GM19351 (cell line): ENCODE measurements around the gene ANXA3.

Source experiments
- ATAC-seq: cut with Tn5 transposase; IDR thresholded peaks from one replicate; pipeline ENCODE4 v1.9.1; 2021; ENCODE audit warnings: mild to moderate bottlenecking, moderate library complexity; ENCODE audit not compliant: unreplicated experiment

Gene ANXA3

GRCh38 chr4:78609580-78609979, 58.0 kb downstream of the ANXA3 start:
- ATAC-seq: no peak

DNA sequence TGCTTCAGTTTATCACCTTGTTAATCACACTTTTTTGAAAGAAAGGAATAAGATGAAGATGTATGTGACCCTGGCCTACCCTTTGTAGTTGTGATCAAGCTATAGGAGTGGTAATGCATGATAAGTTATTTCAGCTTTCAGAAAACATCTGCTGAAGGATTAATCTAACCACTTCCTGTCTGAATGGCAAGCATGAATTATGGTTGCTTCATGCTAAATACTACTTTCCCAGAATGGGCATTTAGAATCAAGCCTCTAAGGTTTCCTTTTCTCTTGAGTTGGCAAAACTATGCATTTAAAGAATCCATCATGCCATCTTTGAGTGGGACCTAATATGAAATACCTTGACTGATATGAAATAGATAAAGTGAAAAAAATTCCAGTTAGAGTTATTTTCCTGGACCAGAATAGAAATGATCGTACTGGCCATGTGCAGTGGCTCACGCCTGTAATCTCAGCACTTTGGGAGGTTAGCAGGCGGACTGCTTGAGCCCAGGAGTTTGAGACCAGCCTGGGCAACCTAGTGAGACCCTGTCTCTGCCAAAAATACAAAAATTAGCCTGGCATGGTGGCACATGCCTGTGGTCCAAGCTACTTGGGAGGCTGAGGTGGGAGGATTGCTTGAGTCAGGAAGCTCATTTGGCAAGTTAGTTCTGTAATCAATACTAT, 59.1 kb downstream of the ANXA3 start:
- peak; percentile 26 for ATAC-seq

DNA sequence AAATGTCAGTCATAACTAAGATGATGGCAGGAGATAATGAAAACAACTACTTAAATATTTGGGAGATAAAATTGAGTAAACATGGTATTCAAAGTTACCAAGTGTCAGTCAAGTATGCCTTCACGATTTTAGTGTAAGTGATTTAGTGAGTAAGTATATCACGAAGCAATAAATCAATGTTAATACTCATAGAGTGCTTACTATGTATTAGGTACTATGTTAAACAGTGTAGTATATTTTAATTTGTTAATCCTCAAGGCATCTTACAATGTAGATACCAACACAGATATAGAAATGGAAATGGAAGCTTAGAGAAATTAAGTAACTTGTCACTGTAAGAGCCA, 59.6 kb downstream of the ANXA3 start:
- no peak for ATAC-seq

DNA sequence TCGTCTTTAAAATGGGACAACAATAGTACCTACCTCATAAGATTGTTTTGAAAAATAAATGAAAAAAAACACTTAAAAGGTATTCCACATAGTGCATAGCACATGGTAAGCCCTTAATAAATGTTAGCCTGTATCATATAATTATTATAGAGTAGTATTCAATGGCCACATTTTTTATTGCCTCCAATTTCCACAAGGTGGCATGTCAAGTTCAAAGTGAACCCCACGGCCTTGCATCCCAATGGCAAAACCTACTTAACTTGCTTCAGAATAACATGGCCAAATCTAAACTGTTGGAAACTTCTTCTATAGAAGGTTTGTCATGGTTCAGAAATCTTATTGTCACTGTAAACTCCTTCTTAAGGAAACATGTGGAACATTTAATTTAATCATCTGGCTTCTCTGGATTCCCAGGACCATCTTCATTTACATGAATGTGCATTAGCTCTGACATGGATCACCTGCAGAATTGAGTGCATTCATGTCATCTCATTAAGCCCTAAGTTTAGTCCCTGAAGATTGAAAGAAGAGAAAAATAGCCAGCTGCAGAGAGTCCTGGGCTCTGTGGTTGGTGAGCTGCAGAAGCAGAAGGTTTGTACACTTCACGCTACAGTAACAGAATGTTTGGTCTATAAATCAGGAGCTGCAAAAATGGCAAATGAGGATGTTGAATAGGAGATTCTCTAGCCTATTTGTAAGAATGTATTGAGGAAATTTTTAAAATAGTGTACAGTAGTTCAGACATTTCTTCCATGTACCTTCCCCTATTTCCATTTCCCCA, 61.0 kb downstream of the ANXA3 start:
- peak; percentile 52 for ATAC-seq

DNA sequence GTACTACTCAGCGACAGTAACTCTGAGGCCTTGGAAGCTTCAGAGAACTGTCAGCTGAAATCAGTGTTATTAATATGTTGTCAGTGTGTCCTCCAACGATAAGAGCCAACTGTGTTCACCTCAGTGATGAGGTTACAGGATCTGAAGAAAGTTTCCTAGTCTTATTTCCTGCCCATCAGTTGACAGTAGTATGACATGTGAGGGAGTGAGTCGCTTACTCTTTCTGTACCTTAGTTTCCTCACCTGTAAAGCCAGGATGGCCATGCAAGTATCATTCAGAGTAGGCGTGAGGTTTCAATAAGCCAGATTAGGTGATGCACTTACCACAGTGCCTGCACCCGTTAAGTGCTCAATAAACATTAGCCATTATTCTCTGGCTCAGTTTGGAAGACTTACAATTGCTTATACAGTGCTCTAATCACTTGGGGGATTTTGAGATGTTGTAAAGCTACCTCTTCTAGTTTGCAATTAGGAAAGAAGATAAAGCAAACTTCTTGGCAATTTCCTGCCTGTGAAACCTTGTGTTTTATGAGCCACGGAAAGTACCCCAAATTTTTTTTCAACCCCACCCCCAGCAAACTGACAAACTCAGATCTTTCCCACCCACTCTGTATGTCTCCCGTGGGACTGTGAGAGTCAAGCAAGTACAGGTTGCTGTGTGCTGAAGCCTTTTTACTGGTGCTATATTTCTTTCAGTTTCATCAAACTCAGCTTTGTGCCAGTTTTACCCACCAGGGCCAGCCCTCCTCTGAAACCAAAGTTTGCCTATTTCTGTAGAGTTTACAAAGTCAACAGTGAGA, 62.2 kb downstream of the ANXA3 start:
- ATAC-seq: peak; percentile 62

DNA sequence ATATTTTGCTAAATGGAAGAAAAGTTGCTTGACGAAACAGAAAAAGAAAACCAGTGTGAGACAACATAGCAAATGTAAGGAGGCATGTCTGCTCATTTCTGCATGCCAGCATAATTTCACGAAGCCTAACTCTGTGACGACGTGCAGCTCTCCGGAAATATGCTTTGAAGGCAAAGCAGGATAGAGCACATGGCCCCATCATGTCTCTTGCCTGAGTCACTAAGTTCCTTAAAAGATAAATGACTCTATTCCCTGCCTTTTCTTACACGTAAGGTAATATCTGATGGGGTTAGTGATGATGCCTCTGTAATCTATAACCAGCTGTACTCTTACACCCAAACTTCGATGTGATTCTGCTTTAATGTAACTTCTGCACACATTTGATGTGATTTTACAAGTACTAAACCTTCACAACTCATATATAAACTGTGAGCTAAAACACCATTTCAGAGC, 64.5 kb downstream of the ANXA3 start:
- ATAC-seq: no peak

- ATAC-seq: no peak
Measured at GRCh38 chr4:78618436-78618835, 66.9 kb downstream of the ANXA3 start.

GRCh38 chr4:78621395-78621794, 69.8 kb downstream of the ANXA3 start:
- no peak for ATAC-seq

DNA sequence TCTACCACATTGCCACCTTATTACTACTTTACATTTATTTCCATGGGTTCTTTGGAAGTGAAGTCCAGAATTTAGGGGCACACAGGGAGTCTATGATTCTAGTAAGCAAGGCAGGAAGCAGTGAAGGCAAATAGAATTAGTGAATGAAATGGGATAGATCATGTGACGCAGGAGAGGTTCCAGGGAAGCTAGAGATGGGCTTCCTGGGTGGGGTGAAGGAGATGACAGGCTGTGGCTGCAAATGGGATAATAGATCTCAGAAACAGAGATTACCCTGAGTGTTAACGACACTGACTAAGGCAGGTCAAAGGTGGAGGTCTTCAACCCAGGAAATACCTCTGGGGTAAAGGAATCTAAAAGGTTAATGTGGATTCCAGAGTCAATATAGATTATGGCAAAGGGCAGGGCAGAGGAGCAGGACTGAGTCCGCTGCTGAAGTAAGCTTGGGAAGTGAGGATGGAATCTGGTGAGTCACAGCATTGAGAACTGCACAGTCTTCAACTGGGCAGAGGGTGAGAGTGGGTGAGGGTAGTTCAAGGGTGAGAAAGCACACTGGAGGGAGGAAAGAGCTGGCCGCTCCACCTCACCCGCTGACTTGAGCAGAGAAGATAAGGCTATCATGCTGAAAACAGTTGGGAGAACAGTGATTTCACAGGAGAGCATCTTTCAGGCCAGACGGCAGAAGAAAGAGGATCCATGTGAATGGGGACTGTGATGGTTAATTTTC, 70.8 kb downstream of the ANXA3 start:
- no peak for ATAC-seq

- ATAC-seq: no peak
Measured at GRCh38 chr4:78624048-78624447, 72.5 kb downstream of the ANXA3 start.

DNA sequence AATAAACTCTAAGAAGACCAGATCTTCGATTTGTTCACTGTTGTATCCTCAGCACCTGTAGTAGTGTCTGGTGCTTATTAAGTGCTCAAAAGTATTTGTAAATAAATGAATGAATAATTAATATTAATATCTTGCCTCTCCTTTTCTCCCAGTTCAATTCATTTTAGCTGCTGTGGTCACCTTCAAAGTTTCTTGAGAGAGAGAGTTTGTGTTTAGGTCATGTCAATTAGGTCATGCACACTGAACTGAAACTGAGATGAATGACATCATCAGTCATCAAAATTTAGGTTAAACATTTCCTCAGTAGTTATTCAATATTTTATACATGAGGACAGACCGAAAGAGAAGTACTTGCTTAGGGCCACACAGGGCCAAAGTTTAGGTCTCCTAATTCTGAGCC, 73.5 kb downstream of the ANXA3 start:
- peak; percentile 45 for ATAC-seq

- ATAC-seq: peak; percentile 37
Measured at GRCh38 chr4:78627046-78627965, 75.7 kb downstream of the ANXA3 start.

- ATAC-seq: no peak
Measured at GRCh38 chr4:78627966-78628678, 76.6 kb downstream of the ANXA3 start.

DNA sequence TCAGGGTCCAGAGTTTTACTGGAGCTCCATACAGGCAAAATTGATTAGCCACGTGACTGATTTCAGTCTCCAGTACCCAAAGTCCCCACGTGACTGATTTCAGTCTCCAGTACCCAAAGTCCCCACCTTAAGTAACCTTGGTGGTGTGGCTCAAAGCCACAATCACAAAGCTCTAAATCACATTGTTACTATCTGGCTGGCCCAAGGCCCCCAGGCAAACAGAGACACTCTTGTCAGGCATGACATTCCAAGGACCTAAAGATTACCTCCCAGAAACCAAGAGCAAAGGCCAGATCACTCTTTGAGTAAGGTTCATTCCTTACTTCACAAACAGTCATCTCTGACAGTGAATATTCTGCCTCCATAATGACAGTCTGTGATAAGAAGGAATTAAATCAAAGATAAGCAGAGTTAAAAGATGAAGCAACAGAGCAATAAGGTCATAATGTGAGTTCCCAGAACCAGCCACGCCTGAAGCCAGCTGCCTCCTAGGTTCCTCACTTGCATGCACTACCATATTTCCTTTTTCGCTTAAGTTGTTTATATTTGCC, 78.5 kb downstream of the ANXA3 start:
- no peak for ATAC-seq

GRCh38 chr4:78630615-78631014, 79.0 kb downstream of the ANXA3 start:
- ATAC-seq: no peak

DNA sequence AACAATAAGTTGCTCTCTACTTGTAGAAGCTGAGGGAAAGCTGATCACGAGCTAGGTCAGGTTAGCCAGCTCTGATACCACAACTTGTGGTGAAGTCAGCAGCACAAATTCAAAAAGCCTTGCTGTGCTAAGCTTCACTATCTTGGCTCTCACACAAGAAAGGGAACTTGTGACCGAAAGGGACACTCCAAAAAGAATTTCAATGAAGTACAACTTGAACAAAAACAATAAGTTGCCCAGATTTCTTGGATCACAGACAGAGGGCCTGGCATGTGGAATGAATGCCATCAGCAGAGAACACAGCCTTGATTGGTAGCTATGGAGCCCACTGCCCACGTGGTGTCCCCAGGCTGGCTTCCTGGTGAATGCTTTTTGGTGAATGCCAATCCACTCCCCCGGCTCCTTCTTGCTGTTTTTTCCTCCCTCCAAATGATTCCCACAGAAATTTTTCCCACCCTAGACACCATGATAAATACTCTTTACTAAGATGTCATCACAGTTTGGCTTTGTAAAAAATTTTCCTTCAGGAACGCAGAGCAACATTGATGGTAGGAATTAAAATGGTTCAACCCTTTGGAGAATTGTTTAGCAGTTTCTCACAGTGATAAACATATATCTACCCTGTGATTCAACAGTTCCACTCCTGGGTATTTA, 82.6 kb downstream of the ANXA3 start:
- ATAC-seq: no peak

DNA sequence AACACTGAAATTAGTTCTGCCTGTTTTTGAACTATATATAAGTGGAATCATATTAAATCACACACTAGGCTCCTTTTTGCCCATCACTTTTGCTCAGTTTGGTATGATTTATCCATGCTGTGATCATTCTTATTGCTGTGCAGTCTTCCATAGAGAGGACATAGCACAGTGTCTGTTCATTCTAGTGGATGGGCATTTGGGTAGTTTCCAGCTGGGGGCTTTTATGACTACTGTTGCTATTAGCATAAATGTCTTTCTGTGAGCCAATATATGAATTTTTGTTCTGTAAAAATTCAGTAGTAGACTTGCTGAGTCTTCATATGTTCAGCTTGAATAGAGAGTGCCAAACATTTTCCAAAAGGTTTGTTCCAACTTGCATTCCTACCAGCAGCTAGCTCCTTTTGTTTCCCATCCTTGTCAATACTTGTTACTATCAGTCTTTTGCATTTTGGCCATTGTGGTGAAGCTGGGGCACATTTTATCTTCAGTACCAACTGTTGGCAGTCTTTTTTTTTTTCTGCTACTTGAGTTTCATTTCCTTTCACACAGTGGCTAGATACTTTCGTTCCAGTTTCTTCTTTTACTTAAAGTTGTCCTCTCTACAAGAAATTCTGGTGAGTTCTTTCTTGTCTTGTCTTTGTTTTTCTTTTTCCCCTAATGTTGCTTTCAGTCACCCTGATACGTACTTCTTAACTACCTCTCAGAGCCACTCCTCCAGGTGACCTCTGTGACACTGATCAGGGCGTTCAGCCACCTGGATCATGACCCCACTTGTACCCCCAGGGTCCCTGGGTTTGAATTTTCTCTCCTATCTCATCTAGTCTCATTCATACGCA, 87.0 kb downstream of the ANXA3 start:
- ATAC-seq: peak; percentile 84

- no peak for ATAC-seq
Measured at GRCh38 chr4:78640714-78641113, 89.1 kb downstream of the ANXA3 start.
